Mesenchymal stem cell (in vitro differentiated cells and primary cell): ENCODE measurements around the gene ZNF334.

ENCODE experiments used
- DNase-seq: peaks from one replicate; pipeline ENCODE4 v3.0.0-alpha.2; 2013
- H2AFZ ChIP-seq: one replicate; pipeline ENCODE4 v1.6.1; 2013; ENCODE audit warnings: low read depth, mild to moderate bottlenecking, control low read depth, inconsistent platforms, low read length, moderate library complexity
- H2AK5ac ChIP-seq: 2 replicates; pipeline ENCODE4 v1.6.1; 2013; ENCODE audit warnings: low read length, moderate library complexity, mild to moderate bottlenecking, inconsistent platforms; ENCODE audit not compliant: severe bottlenecking
- H2BK120ac ChIP-seq: one replicate; pipeline ENCODE4 v1.6.1; 2013; ENCODE audit warnings: low read depth, mild to moderate bottlenecking, inconsistent platforms, low read length, moderate library complexity
- H2BK12ac ChIP-seq, 2 experiments: one replicate each; pipeline ENCODE4 v1.6.1; 2013; ENCODE audit warnings: inconsistent platforms in 2 of 2, low read length in 2 of 2, mild to moderate bottlenecking in 2 of 2, moderate library complexity in 2 of 2, control low read depth in 1 of 2
- H2BK15ac ChIP-seq: one replicate; pipeline ENCODE4 v1.6.1; 2013; ENCODE audit warnings: mild to moderate bottlenecking, low read depth, inconsistent platforms; ENCODE audit not compliant: poor library complexity, severe bottlenecking
- H2BK5ac ChIP-seq: 2 replicates; pipeline ENCODE4 v1.6.1; 2013; ENCODE audit warnings: low read depth, mild to moderate bottlenecking, low read length, control low read depth, inconsistent platforms; ENCODE audit not compliant: poor library complexity, severe bottlenecking
- H3K14ac ChIP-seq, 2 experiments: one replicate each; pipeline ENCODE4 v1.6.1; 2013; ENCODE audit warnings: inconsistent platforms in 2 of 2, low read length in 2 of 2, control low read depth in 1 of 2, mild to moderate bottlenecking in 1 of 2, moderate library complexity in 1 of 2
- H3K18ac ChIP-seq, 2 experiments: one replicate each; pipeline ENCODE4 v1.6.1; 2013; ENCODE audit warnings: inconsistent platforms in 2 of 2, low read length in 2 of 2, control low read depth in 1 of 2, low read depth in 1 of 2, mild to moderate bottlenecking in 1 of 2
- H3K23ac ChIP-seq, 2 experiments: one replicate each; pipeline ENCODE4 v1.6.1; 2013; ENCODE audit warnings: inconsistent platforms in 2 of 2, low read length in 2 of 2, mild to moderate bottlenecking in 2 of 2, moderate library complexity in 2 of 2, control low read depth in 1 of 2
- H3K27ac ChIP-seq: 2 replicates; pipeline ENCODE4 v1.5.1; 2013; ENCODE audit warnings: mild to moderate bottlenecking, moderate library complexity, low read length, control low read depth, inconsistent platforms; ENCODE audit not compliant: poor library complexity, severe bottlenecking
- H3K27me3 ChIP-seq, 2 experiments: 2 replicates each; pipeline versions ENCODE4 v1.6.1 to v1.7.0; 2013; ENCODE audit warnings: low read length in 2 of 2, mild to moderate bottlenecking in 2 of 2, moderate library complexity in 2 of 2, control low read depth in 1 of 2, inconsistent platforms in 1 of 2; ENCODE audit not compliant: control insufficient read depth in 1 of 2, insufficient read depth in 1 of 2
- H3K36me3 ChIP-seq, 2 experiments: 2 replicates each; pipeline versions ENCODE4 v1.6.1 to v1.7.0; 2013; ENCODE audit warnings: low read length in 2 of 2, control low read depth in 1 of 2, inconsistent platforms in 1 of 2, low read depth in 1 of 2, mild to moderate bottlenecking in 1 of 2; ENCODE audit not compliant: insufficient read depth in 2 of 2, control insufficient read depth in 1 of 2
- H3K4ac ChIP-seq, 2 experiments: one replicate each; pipeline ENCODE4 v1.6.1; 2013; ENCODE audit warnings: inconsistent platforms in 2 of 2, low read length in 2 of 2, mild to moderate bottlenecking in 2 of 2, moderate library complexity in 2 of 2, control low read depth in 1 of 2, low read depth in 1 of 2
- H3K4me1 ChIP-seq: 2 replicates; pipeline ENCODE4 v1.6.1; 2013; ENCODE audit warnings: low read depth, low read length, control low read depth; ENCODE audit not compliant: control insufficient read depth, insufficient read depth
- H3K4me2 ChIP-seq: 2 replicates; pipeline ENCODE4 v1.6.1; 2013; ENCODE audit warnings: low read length, mild to moderate bottlenecking, inconsistent platforms; ENCODE audit not compliant: poor library complexity, severe bottlenecking
- H3K4me3 ChIP-seq, 2 experiments: 2 replicates each; pipeline versions ENCODE4 v1.5.1 to v1.7.0; 2013; ENCODE audit warnings: low read length in 2 of 2, mild to moderate bottlenecking in 2 of 2, control low read depth in 1 of 2, low read depth in 1 of 2; ENCODE audit not compliant: insufficient read depth in 1 of 2
- H3K79me1 ChIP-seq: replicated peaks from 2 replicates; pipeline ENCODE4 v1.6.1; 2013; ENCODE audit warnings: mild to moderate bottlenecking, control low read depth, low read length, inconsistent platforms; ENCODE audit not compliant: poor library complexity, severe bottlenecking
- H3K9ac ChIP-seq: 2 replicates; pipeline ENCODE4 v1.7.0; 2013; ENCODE audit warnings: mild to moderate bottlenecking, low read length, moderate library complexity
- H3K9me3 ChIP-seq: 2 replicates; pipeline ENCODE4 v1.7.0; 2013; ENCODE audit warnings: mild to moderate bottlenecking, low read length; ENCODE audit not compliant: control insufficient read depth
- H4K8ac ChIP-seq: one replicate; pipeline ENCODE4 v1.6.1; 2013; ENCODE audit warnings: inconsistent platforms, mild to moderate bottlenecking, low read length, moderate library complexity
- H4K91ac ChIP-seq: one replicate; pipeline ENCODE4 v1.6.1; 2013; ENCODE audit warnings: mild to moderate bottlenecking, low read length, inconsistent platforms
- WGBS: methylation state at CpG from one replicate; pipeline ENCODE4 v1.1.7; 2013; ENCODE audit warnings: mixed read lengths; 5-methylcytosine and 5-hydroxymethylcytosine counted together

Gene ZNF334

DNA sequence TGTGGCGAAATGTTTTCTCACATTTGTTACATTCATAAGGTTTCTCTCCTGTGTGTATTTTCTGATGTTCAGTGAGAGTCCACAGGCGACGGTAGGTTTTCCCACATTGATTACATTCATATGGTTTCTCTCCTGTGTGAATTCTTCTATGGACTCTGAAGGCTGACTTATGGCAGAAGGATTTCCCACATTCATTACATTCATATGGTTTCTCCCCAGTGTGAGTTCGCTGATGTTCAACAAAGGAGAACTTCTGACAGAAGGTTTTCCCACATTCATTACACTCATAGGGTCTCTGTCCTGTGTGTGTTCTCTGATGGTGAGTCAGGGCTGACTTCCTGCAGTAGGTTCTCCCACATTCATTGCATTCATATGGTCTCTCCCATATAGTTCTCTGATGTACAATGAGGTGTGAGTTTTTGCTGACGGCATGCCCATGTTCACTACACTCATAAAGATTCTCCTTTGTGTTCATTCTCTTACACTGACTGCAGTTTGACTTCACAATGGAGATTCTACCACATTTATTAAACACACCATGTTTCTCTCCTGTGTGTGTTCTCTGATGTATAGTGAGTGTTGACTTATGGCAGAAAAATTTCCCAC lies 11.9 kb downstream of the ZNF334 start:
- no peak overlapping the region for H3K27ac ChIP-seq
- no peak overlapping the region for H2BK12ac ChIP-seq
- no peak overlapping the region for H3K18ac ChIP-seq
- WGBS, result 100% methylated on average over 2 of the region's 5 CpGs
- peaks cover 5 to 27% of the 10 kb centered on the region in 2 experiments for H3K36me3 ChIP-seq
- H3K14ac ChIP-seq, result no peak overlapping the region
- H3K23ac ChIP-seq, result no peak overlapping the region
- no peak overlapping the region for H2BK120ac ChIP-seq
- H3K4me1 ChIP-seq, result no peaks in the 10 kb centered on the region
- no peak overlapping the region for H4K8ac ChIP-seq
- no peak overlapping the region for H2BK5ac ChIP-seq
- no peak overlapping the region for H3K9ac ChIP-seq
- no peak overlapping the region for H3K4me2 ChIP-seq
- H2AFZ ChIP-seq, result no peak overlapping the region
- H3K9me3 ChIP-seq, result peaks cover 89% of the 10 kb centered on the region
- peak overlapping the region in 1 of 2 experiments; percentile 41 for H3K4me3 ChIP-seq
- H4K91ac ChIP-seq, result no peak overlapping the region
- no peak overlapping the region for H2BK15ac ChIP-seq
- no peak for DNase-seq
- H2AK5ac ChIP-seq, result no peak overlapping the region
- no peaks in the 10 kb centered on the region for H3K79me1 ChIP-seq
- H3K4ac ChIP-seq, result no peak overlapping the region
- no peaks in the 10 kb centered on the region for H3K27me3 ChIP-seq

DNA sequence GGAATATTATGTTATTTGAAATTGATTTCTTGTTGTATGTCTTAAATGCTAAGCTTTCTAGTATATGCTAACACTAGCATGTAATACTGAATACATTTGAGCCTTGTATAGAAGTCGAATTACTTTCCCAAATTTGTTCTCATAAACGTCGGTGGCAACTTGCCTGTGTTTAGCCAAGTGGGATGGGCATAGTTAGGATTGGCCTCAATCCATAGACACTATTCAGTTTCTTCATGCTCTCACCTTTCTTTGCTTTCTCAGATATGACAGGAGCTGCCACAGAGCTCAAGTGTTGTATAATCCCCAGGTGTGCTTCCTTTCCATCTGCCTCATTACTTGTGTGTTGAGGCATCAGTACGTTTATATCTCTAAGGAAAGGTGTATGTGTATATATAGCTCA lies 19.3 kb downstream of the ZNF334 start:
- Histone ChIP-seq H3K18ac (no peak overlapping the region), H3K79me1 (no peaks in the 10 kb centered on the region), H3K4me1 (no peaks in the 10 kb centered on the region), H3K36me3 (peaks cover 0 to 4% of the 10 kb centered on the region in 2 experiments), H2BK5ac (no peak overlapping the region), H2AFZ (no peak overlapping the region), H2BK120ac (no peak overlapping the region), H3K27ac (no peak overlapping the region), H3K4me2 (no peak overlapping the region), H3K9ac (no peak overlapping the region), H3K4me3 (no peak overlapping the region), H4K8ac (no peak overlapping the region), H2AK5ac (no peak overlapping the region), H4K91ac (no peak overlapping the region), H3K23ac (no peak overlapping the region), H3K4ac (no peak overlapping the region), H3K9me3 (peaks cover 46% of the 10 kb centered on the region), H3K14ac (no peak overlapping the region), H2BK12ac (no peak overlapping the region), H3K27me3 (peaks cover 0 to 4% of the 10 kb centered on the region in 2 experiments), H2BK15ac (no peak overlapping the region)
- whole genome bisulfite sequencing, result 91% methylated on average over 3 of the region's 4 CpGs
- no peak for DNase-seq

DNA sequence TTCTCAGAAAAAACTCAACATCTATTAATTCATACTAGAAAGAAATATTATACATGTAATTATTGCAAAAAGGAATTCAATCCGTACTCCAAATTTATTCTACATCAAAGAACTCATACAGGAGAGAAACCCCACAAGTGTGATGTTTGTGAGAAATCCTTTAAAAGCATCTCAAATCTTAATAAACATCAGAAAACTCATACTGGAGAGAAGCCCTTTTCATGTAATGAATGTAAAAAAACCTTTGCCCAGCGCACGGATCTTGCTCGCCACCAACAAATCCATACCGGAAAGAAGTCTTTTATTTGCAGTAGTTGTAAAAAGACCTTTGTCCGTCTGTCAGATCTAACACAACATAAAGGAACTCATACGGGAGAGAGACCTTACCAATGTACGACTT lies 22.0 kb downstream of the ZNF334 start:
- Histone ChIP-seq H3K9ac (no peak overlapping the region), H3K9me3 (peaks cover 23% of the 10 kb centered on the region), H3K27ac (no peak overlapping the region), H2BK120ac (no peak overlapping the region), H3K14ac (no peak overlapping the region), H3K4me1 (no peaks in the 10 kb centered on the region), H4K91ac (no peak overlapping the region), H3K36me3 (peaks cover 0 to under 1% of the 10 kb centered on the region in 2 experiments), H3K4ac (no peak overlapping the region), H3K4me3 (no peak overlapping the region), H3K18ac (no peak overlapping the region), H3K79me1 (no peaks in the 10 kb centered on the region), H3K23ac (no peak overlapping the region), H2BK15ac (no peak overlapping the region), H3K4me2 (no peak overlapping the region), H2AFZ (no peak overlapping the region), H4K8ac (no peak overlapping the region), H3K27me3 (peaks cover 0 to 7% of the 10 kb centered on the region in 2 experiments), H2BK12ac (no peak overlapping the region), H2AK5ac (no peak overlapping the region), H2BK5ac (no peak overlapping the region)
- WGBS, result 86% methylated on average over 5 of the region's 8 CpGs
- no peak for DNase-seq

DNA sequence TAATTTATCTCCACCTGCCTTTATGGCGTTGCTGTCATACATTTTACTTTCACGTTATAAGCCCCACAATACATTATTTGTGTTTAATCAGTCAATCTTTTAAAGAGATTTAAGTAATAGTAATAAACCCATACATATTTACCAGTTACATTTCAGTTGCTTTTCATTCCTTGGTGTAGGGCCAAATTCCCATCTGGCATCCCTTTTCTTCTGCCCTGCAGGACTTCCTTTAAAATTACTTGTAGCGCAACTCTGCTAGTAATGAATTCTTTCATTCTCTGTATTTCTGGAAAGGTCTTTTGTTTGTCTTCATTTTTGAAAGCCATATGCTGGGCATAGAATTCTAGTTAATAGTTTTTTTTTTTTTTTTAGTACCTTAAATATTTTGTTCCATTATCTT lies 24.9 kb downstream of the ZNF334 start:
- Histone ChIP-seq H3K23ac (no peak overlapping the region), H3K9ac (no peak overlapping the region), H3K14ac (no peak overlapping the region), H3K27me3 (peaks cover 0 to 17% of the 10 kb centered on the region in 2 experiments), H3K36me3 (no peaks in the 10 kb centered on the region), H3K18ac (no peak overlapping the region), H2BK15ac (no peak overlapping the region), H3K4me3 (no peak overlapping the region), H3K27ac (no peak overlapping the region), H2BK5ac (no peak overlapping the region), H2BK12ac (no peak overlapping the region), H4K91ac (no peak overlapping the region), H3K9me3 (peaks cover 13% of the 10 kb centered on the region), H3K79me1 (no peaks in the 10 kb centered on the region), H3K4me1 (no peaks in the 10 kb centered on the region), H3K4me2 (no peak overlapping the region), H2AFZ (no peak overlapping the region), H2AK5ac (no peak overlapping the region), H2BK120ac (no peak overlapping the region), H4K8ac (no peak overlapping the region), H3K4ac (no peak overlapping the region)
- no peak for DNase-seq
- WGBS, result no CpG with 5 or more reads among the region's 3 CpGs
